ENCODE data around the gene FIZ1. TPM values are rescaled to one million over a fixed set of nuclear protein-coding genes. Genes with fewer than 3 reads are reported as not detected.

The FIZ1 gene, protein sequence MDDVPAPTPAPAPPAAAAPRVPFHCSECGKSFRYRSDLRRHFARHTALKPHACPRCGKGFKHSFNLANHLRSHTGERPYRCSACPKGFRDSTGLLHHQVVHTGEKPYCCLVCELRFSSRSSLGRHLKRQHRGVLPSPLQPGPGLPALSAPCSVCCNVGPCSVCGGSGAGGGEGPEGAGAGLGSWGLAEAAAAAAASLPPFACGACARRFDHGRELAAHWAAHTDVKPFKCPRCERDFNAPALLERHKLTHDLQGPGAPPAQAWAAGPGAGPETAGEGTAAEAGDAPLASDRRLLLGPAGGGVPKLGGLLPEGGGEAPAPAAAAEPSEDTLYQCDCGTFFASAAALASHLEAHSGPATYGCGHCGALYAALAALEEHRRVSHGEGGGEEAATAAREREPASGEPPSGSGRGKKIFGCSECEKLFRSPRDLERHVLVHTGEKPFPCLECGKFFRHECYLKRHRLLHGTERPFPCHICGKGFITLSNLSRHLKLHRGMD
- 29.6 TPM for polyA plus RNA-seq (2013, experiment 1 of 4)
- 28.1 TPM for polyA plus RNA-seq (2013, experiment 2 of 4)
- polyA plus RNA-seq (2013, experiment 3 of 4), result 24.1 TPM
- polyA plus RNA-seq (2013, experiment 4 of 4), result 21.6 TPM

DNA sequence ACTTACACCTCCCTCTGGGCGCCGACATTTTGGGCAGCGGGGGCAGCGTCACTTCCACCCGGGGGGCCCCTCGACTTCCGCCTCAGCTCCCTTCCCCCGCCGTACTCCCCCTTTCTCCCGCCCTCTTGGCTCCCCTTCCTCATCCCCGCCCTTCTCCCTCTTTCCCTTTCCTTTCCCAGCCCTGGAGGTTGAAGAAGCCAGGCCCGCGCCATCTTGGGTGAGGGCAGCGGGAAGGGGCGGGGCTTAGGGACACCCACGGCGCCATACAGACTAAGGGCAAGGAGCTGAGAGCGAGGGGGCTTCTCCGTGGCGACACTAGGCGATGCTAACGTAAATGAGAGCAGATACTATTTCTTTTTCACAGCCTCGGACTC lies at the start of gene FIZ1:
TSS of gene FIZ1 (minus strand) at position 50 of the 374 bp plus-strand sequence. CDS start 1,652 bp downstream, outside the sequence.
- Histone ChIP-seq H3K36me3 (ENCODE audit: control insufficient read depth, insufficient read depth, low read length) (peaks cover 15% of the 10 kb centered on the region), H3K9me3 (ENCODE audit: control insufficient read depth, low read length) (no peaks in the 10 kb centered on the region), H3K27ac (ENCODE audit: insufficient read depth, low read depth, low read length, poor library complexity, severe bottlenecking) (peak within 1 kb of the TSS; percentile 99), H3K4me1 (ENCODE audit: control insufficient read depth, insufficient read depth, low read length) (peaks cover 12% of the 10 kb centered on the region), H3K27me3 (ENCODE audit: control insufficient read depth, insufficient read depth, low read length, poor library complexity, severe bottlenecking) (no peaks in the 10 kb centered on the region), H3K4me3 (ENCODE audit: insufficient read depth, low read depth, low read length) (peak within 1 kb of the TSS; percentile 62)
- WGBS, 2 experiments, result 0% methylated on average over 23 of the region's 23 CpGs

DNA sequence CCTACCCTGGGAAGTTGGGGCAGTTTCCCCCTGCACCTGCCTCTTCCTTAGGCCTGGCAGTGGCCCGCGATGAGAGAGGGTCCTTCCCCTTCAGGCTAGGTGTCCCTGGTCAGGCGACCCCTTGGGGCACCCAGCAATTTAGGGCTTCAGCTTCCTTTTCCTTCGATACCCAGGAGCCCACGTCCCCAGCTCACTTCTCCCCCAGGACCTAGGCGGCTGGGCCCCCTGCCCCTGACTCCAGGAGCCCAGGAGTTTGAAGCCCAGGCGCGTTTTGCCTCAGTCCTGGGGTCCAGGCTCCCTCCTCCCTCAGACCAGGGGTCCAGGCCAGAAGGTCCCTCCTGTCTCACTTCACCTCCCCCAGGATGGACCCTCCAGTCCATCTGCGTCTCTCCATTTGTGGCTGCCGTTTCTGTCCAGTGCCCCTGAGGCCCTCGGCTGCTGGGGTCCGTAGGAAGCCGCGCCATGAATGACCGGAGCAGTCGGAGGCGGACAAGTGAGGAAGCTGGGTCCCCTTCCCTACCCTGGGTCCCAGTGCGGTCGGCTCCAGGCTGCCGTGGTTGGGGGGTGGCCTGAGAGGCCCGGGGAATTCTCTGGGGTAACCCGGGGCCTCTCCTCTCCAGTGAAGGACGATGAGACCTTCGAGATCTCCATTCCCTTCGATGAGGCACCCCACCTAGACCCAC lies 49.4 kb upstream of the FIZ1 start:
- H3K27ac ChIP-seq (ENCODE audit: insufficient read depth, low read depth, low read length, poor library complexity, severe bottlenecking), result no peak overlapping the region
- H3K36me3 ChIP-seq (ENCODE audit: control insufficient read depth, insufficient read depth, low read length), result peaks cover 17% of the 10 kb centered on the region
- peaks cover 22% of the 10 kb centered on the region for H3K4me1 ChIP-seq (ENCODE audit: control insufficient read depth, insufficient read depth, low read length)
- peak overlapping the region; percentile 88 for H3K4me3 ChIP-seq (ENCODE audit: insufficient read depth, low read depth, low read length)
- no peaks in the 10 kb centered on the region for H3K9me3 ChIP-seq (ENCODE audit: control insufficient read depth, low read length)
- no peaks in the 10 kb centered on the region for H3K27me3 ChIP-seq (ENCODE audit: control insufficient read depth, insufficient read depth, low read length, poor library complexity, severe bottlenecking)
- WGBS, 2 experiments, result 60 to 62% methylated on average over 25 of the region's 25 CpGs

DNA sequence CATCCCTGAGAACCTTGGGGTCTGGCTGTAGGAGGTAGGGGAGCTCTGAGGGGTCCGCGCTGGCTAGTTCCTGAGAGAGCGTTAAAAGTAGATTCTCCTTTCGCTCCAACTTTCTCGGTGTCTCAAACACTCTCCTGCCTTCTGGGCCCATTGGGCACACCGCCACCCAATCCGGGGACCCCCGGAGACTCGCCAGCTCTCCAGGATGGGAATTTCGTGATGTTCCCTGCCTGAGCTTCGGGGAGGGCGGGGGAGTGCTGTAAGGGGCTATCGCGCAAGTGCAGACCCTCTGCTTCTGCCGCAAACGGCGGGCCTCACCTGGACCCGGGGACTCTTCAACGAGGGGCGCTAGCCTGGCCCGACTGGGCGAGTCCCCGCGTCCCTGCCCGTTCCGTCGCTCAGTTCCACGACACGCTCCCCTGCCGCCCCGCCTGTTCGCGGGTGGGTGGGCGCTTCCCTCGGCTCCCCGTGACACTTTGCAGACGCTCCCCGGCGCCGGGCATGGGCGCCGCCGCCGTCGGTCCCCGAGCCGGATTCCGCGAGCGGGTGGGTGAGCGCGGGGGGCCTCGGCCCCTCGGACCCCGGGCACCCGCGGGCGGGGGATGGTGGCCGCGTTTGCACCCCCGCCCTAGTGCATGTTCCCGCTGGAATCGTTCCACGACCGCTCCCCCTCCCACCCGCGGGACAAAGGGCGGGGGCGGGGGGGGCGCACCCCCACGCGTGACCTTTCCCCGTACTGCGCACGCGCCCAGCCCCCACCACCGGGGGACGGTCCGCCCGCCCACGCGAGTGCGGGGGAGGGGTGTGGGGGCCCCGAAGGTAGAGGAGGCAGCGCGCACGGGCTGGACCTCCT lies 48.6 kb upstream of the FIZ1 start, which contains the start of gene CCDC106:
TSS of gene CCDC106 (plus strand) at position 481 of the 853 bp plus-strand sequence. CDS start 835 bp downstream, outside the sequence.
- peak within 1 kb of the TSS; percentile 13 for H3K27ac ChIP-seq (ENCODE audit: insufficient read depth, low read depth, low read length, poor library complexity, severe bottlenecking)
- peaks cover 17% of the 10 kb centered on the region for H3K36me3 ChIP-seq (ENCODE audit: control insufficient read depth, insufficient read depth, low read length)
- peak within 1 kb of the TSS; percentile 88 for H3K4me3 ChIP-seq (ENCODE audit: insufficient read depth, low read depth, low read length)
- H3K9me3 ChIP-seq (ENCODE audit: control insufficient read depth, low read length), result no peaks in the 10 kb centered on the region
- H3K4me1 ChIP-seq (ENCODE audit: control insufficient read depth, insufficient read depth, low read length), result peaks cover 25% of the 10 kb centered on the region
- 1% methylated on average over 87 of the region's 87 CpGs for WGBS, 2 experiments
- H3K27me3 ChIP-seq (ENCODE audit: control insufficient read depth, insufficient read depth, low read length, poor library complexity, severe bottlenecking), result no peaks in the 10 kb centered on the region

DNA sequence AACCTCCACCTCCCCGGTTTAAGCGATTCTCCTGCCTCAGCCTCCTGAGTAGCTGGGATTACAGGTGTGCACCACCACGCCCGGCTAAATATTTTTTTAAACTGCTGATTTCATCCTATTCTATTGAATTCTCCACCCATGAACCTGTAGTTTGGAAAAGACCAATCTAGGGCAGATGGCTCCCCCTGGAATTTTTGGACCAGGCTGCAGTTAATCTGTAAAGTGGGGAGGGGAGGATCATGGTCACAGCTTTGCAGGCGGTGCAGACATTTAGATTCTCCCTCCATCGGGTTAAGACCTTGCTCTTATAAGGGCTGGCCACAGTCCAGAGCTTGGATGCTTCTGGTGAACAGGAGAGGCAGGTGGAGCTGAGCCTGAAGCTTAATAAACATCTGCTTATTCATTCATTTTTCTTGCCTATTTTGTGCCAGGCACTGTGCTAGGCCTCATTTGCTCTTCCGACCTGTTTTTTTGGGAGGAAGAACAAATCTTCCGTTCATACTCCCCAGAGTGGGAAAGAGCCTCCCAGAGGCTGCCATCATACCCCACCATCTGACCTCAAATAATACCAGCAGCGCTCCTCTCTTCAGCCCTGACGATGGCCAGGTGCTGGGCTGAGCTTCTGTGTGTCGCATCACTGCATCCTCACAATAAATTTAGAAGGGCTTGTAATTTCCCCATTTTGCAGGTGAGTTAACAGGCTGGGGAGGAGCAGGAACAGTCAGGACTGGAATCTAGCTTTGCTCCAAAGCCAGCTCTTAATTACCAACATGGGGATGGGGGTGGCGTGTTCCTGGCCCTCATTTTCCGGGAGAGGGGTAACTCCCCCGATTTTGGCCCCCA lies 47.8 kb upstream of the FIZ1 start:
- Histone ChIP-seq H3K9me3 (ENCODE audit: control insufficient read depth, low read length) (no peaks in the 10 kb centered on the region), H3K27me3 (ENCODE audit: control insufficient read depth, insufficient read depth, low read length, poor library complexity, severe bottlenecking) (no peaks in the 10 kb centered on the region), H3K4me3 (ENCODE audit: insufficient read depth, low read depth, low read length) (peak overlapping the region; percentile 88), H3K27ac (ENCODE audit: insufficient read depth, low read depth, low read length, poor library complexity, severe bottlenecking) (peak overlapping the region; percentile 13), H3K4me1 (ENCODE audit: control insufficient read depth, insufficient read depth, low read length) (peaks cover 29% of the 10 kb centered on the region), H3K36me3 (ENCODE audit: control insufficient read depth, insufficient read depth, low read length) (peaks cover 17% of the 10 kb centered on the region)
- WGBS, 2 experiments, result 56 to 57% methylated on average over 14 of the region's 14 CpGs

DNA sequence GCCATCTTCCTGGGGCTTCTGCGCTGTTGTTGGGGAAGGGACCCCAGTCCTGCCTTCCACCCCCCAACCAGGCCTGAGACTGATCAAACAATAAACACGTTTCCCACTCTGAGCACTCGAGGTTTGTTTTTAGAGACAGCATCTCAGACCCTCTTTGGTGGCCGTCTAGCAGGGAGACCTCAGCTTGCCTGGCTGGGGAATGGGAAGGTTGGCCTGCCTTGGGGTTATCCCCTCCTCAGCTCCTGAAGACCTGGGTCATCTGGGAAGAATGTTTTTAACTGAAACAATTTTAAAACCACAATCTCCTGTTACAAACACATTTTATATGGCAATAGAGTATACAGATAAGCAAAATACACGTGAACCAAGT lies 46.2 kb upstream of the FIZ1 start:
- H3K27me3 ChIP-seq (ENCODE audit: control insufficient read depth, insufficient read depth, low read length, poor library complexity, severe bottlenecking), result no peaks in the 10 kb centered on the region
- WGBS, 2 experiments, result 94 to 95% methylated on average over 5 of the region's 5 CpGs
- H3K4me3 ChIP-seq (ENCODE audit: insufficient read depth, low read depth, low read length), result no peak overlapping the region
- peaks cover 14% of the 10 kb centered on the region for H3K36me3 ChIP-seq (ENCODE audit: control insufficient read depth, insufficient read depth, low read length)
- H3K9me3 ChIP-seq (ENCODE audit: control insufficient read depth, low read length), result no peaks in the 10 kb centered on the region
- H3K4me1 ChIP-seq (ENCODE audit: control insufficient read depth, insufficient read depth, low read length), result peaks cover 29% of the 10 kb centered on the region
- H3K27ac ChIP-seq (ENCODE audit: insufficient read depth, low read depth, low read length, poor library complexity, severe bottlenecking), result no peak overlapping the region

DNA sequence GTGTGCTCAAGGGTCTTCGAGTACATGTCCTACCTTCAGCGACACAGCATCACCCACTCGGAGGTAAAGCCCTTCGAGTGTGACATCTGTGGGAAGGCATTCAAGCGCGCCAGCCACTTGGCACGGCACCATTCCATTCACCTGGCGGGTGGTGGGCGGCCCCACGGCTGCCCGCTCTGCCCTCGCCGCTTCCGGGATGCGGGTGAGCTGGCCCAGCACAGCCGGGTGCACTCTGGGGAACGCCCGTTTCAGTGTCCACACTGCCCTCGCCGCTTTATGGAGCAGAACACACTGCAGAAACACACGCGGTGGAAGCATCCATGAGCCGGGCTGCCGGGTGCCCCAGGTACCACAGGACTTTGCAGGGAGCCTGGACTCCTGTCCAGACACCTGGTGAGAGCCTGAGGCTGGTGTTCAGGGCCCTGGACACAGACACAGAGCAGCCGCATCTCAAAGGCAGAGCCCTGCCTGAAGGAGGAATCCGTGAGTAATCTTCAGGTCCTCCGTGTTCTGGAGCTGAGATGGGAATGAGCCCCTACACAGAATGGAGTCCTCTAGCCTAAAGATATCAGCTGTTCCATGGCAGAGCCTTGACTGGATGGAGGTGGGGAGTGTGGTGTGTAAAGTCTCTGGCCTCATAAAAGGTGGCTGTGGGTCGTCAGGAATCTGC lies 45.7 kb upstream of the FIZ1 start:
- no peaks in the 10 kb centered on the region for H3K9me3 ChIP-seq (ENCODE audit: control insufficient read depth, low read length)
- H3K27me3 ChIP-seq (ENCODE audit: control insufficient read depth, insufficient read depth, low read length, poor library complexity, severe bottlenecking), result no peaks in the 10 kb centered on the region
- H3K4me1 ChIP-seq (ENCODE audit: control insufficient read depth, insufficient read depth, low read length), result peaks cover 32% of the 10 kb centered on the region
- H3K27ac ChIP-seq (ENCODE audit: insufficient read depth, low read depth, low read length, poor library complexity, severe bottlenecking), result no peak overlapping the region
- H3K4me3 ChIP-seq (ENCODE audit: insufficient read depth, low read depth, low read length), result peak overlapping the region; percentile 59
- WGBS, 2 experiments, result 95 to 96% methylated on average over 28 of the region's 28 CpGs
- H3K36me3 ChIP-seq (ENCODE audit: control insufficient read depth, insufficient read depth, low read length), result peaks cover 14% of the 10 kb centered on the region

DNA sequence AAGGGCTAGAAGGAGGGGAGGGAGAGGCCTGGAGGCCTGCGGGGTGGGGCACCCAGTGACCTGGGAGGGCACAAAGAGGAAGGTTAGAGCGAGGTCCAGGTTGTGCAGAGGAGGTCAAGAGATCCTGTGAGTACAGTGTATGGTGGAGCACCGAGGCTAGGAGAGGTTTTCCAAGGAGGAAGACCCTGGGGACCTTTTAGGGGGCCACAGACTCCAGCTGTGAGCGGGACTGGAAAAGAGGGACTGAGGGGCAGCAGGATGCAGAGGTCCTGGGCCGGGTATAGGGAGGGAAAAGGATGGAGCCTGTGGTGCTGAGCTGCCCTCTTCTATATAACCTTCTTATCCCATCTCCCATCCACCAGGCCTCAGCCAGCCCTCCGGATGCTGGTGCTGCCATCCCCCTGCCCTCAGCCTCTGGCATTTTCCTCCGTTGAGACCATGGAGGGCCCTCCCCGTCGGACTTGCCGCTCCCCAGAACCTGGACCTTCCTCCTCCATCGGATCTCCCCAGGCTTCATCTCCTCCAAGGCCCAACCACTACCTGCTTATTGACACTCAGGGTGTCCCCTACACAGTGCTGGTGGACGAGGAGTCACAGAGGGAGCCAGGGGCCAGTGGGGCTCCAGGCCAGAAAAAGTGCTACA lies 45.0 kb upstream of the FIZ1 start:
- H3K4me3 ChIP-seq (ENCODE audit: insufficient read depth, low read depth, low read length), result peak overlapping the region; percentile 59
- H3K4me1 ChIP-seq (ENCODE audit: control insufficient read depth, insufficient read depth, low read length), result peaks cover 34% of the 10 kb centered on the region
- 65 to 66% methylated on average over 12 of the region's 12 CpGs for WGBS, 2 experiments
- no peaks in the 10 kb centered on the region for H3K9me3 ChIP-seq (ENCODE audit: control insufficient read depth, low read length)
- H3K36me3 ChIP-seq (ENCODE audit: control insufficient read depth, insufficient read depth, low read length), result peaks cover 14% of the 10 kb centered on the region
- H3K27ac ChIP-seq (ENCODE audit: insufficient read depth, low read depth, low read length, poor library complexity, severe bottlenecking), result no peak overlapping the region
- no peaks in the 10 kb centered on the region for H3K27me3 ChIP-seq (ENCODE audit: control insufficient read depth, insufficient read depth, low read length, poor library complexity, severe bottlenecking)

DNA sequence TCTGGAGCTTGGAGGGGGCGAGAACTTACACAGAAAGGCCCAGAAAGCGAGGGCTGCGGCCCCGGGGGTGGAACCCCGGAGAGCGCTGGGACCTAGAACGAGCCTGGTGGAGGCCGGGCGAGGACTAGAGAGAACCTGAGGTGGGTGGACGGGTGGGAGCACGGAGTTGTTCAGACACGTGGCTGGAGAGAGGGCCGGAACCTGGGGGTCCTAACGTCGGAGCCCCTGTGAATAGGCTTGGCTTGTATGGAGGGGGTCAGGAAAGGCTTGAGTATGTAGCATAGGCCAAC lies 44.5 kb upstream of the FIZ1 start:
- no peaks in the 10 kb centered on the region for H3K9me3 ChIP-seq (ENCODE audit: control insufficient read depth, low read length)
- H3K27ac ChIP-seq (ENCODE audit: insufficient read depth, low read depth, low read length, poor library complexity, severe bottlenecking), result no peak overlapping the region
- peak overlapping the region; percentile 59 for H3K4me3 ChIP-seq (ENCODE audit: insufficient read depth, low read depth, low read length)
- H3K4me1 ChIP-seq (ENCODE audit: control insufficient read depth, insufficient read depth, low read length), result peaks cover 33% of the 10 kb centered on the region
- H3K27me3 ChIP-seq (ENCODE audit: control insufficient read depth, insufficient read depth, low read length, poor library complexity, severe bottlenecking), result no peaks in the 10 kb centered on the region
- peaks cover 14% of the 10 kb centered on the region for H3K36me3 ChIP-seq (ENCODE audit: control insufficient read depth, insufficient read depth, low read length)
- WGBS, 2 experiments, result 0 to 1% methylated on average over 15 of the region's 15 CpGs
